ENCODE measurements around the gene CABLES2. TPM values are rescaled to one million over a fixed set of nuclear protein-coding genes. Genes with fewer than 3 reads are reported as not detected.

Gene CABLES2
- total RNA-seq, 1 donor from 2014 or later = 1.2 TPM

GRCh38 chr20:62418709-62419487 lies 11.8 kb upstream of the CABLES2 start:
- no peak for DNase-seq (ENCODE audit: low read depth, low spot score)

GRCh38 chr20:62417981-62418708 lies 11.1 kb upstream of the CABLES2 start:
- no peak for DNase-seq (ENCODE audit: low read depth, low spot score)

- DNase-seq (ENCODE audit: low read depth, low spot score) = no peak
Observed at GRCh38 chr20:62416651-62417637, 9.9 kb upstream of the CABLES2 start.

GRCh38 chr20:62415354-62416111 lies 8.4 kb upstream of the CABLES2 start:
- no peak for DNase-seq (ENCODE audit: low read depth, low spot score)

GRCh38 chr20:62413896-62414481 lies 6.9 kb upstream of the CABLES2 start:
- DNase-seq (ENCODE audit: low read depth, low spot score) = no peak

- no peak for DNase-seq (ENCODE audit: low read depth, low spot score)
Observed at GRCh38 chr20:62413025-62413570, 6.0 kb upstream of the CABLES2 start.

- no peak for DNase-seq (ENCODE audit: low read depth, low spot score)
Observed at GRCh38 chr20:62412194-62413024, 5.3 kb upstream of the CABLES2 start.

GRCh38 chr20:62411479-62412193 lies 4.6 kb upstream of the CABLES2 start:
- no peak for DNase-seq (ENCODE audit: low read depth, low spot score)

- no peak for DNase-seq (ENCODE audit: low read depth, low spot score)
Observed at GRCh38 chr20:62410746-62411478, 3.8 kb upstream of the CABLES2 start.

- no peak for DNase-seq (ENCODE audit: low read depth, low spot score)
Observed at GRCh38 chr20:62409931-62410745, 3.1 kb upstream of the CABLES2 start.

GRCh38 chr20:62409086-62409853 lies 2.2 kb upstream of the CABLES2 start:
- DNase-seq (ENCODE audit: low read depth, low spot score) = no peak

GRCh38 chr20:62408640-62409039 lies 1.6 kb upstream of the CABLES2 start:
- no peak for DNase-seq (ENCODE audit: low read depth, low spot score)

- no peak for DNase-seq (ENCODE audit: low read depth, low spot score)
Observed at GRCh38 chr20:62408055-62408454, 970 bp upstream of the CABLES2 start.

GRCh38 chr20:62406635-62407176 lies 379 bp downstream of the CABLES2 start:
- DNase-seq (ENCODE audit: low read depth, low spot score) = no peak

GRCh38 chr20:62405981-62406513 lies 1.0 kb downstream of the CABLES2 start:
- DNase-seq (ENCODE audit: low read depth, low spot score) = no peak

Data from pulmonary artery endothelial cell (primary cell).